ENCODE measurements around the gene ZBED2. TPM values are rescaled to one million over a fixed set of nuclear protein-coding genes. Genes with fewer than 3 reads are reported as not detected.

ZBED2 gene
- total RNA-seq, 1 experiment from 2014 or later: 0.07 TPM

DNA sequence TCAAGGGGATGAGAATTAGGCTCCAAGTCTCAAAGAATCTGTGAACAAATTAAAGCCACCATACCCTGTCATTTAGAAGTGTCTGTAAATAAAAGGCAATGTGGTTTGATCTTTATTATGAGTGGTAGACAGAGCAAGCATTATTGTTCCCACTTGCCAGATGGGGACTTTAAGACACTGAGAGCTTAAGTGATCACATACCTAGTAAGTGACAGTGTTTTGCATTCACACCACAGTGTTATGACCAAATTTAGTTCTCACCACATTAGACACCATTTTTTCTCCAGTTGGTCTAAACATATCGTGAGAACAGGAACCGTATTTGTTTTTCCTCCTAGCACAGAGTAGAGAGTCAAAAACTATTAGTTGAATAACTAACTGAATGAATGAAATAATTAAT, 13.2 kb upstream of the ZBED2 start:
- no peaks in the 10 kb centered on the region; the same call in 1 of the 2 replicates for H3K27me3 Mint-ChIP-seq (ENCODE audit: low read depth)
- H3K4me1 Mint-ChIP-seq: no peaks in the 10 kb centered on the region
- DNase-seq (ENCODE audit: low spot score) (no peak), ATAC-seq (no peak)
- H3K36me3 Mint-ChIP-seq: no peaks in the 10 kb centered on the region
- peaks cover 9% of the 10 kb centered on the region for H3K9me3 Mint-ChIP-seq
- no peak overlapping the region for H3K4me3 Mint-ChIP-seq
- H3K27ac Mint-ChIP-seq: no peak overlapping the region
- TF ChIP-seq ZNF138 (CRISPR knock-in tag; conservative IDR thresholded peaks at IDR 0.05): no peak
- TF ChIP-seq RORB (CRISPR knock-in tag; IDR thresholded peaks at IDR 0.05): no peak
- TF ChIP-seq GRHL2 (CRISPR knock-in tag; IDR thresholded peaks at IDR 0.05; ENCODE audit: insufficient replicate concordance, severe bottlenecking): no peak
- POLR2A ChIA-PET: no interaction called here
- CTCF ChIA-PET: no interaction called here

DNA sequence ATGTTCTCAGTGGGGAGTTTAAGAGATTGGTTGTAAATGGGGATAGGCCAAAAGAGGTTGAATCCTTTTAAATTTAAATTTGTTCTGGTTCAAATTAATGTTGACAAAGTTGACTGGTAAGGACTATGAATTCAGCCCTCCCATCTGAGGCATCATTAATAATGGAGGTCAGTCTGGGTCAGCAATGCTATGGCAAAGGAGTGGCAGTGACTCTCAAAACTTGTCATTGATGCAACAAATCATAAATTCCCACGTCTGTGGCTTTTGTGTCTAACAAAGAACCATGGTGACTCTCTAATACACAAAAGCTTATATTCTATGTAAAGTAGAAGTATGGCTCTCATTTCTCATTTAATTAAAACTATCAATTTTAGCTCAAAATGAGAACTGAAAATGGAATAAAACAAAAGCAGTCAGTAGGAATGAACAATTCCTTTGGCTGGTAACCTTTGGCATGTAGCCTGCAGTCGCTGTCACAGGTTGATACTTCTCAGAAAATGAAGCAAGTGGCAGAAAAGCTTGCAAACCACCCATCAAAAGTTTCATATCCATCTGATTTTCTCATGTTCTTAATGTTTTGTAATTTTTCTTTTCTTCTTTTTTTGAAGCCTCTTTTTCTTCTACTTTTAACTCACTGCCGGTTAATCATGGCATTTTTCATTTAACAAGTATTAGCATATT, 12.2 kb upstream of the ZBED2 start:
- TF ChIP-seq, protein P1, sequence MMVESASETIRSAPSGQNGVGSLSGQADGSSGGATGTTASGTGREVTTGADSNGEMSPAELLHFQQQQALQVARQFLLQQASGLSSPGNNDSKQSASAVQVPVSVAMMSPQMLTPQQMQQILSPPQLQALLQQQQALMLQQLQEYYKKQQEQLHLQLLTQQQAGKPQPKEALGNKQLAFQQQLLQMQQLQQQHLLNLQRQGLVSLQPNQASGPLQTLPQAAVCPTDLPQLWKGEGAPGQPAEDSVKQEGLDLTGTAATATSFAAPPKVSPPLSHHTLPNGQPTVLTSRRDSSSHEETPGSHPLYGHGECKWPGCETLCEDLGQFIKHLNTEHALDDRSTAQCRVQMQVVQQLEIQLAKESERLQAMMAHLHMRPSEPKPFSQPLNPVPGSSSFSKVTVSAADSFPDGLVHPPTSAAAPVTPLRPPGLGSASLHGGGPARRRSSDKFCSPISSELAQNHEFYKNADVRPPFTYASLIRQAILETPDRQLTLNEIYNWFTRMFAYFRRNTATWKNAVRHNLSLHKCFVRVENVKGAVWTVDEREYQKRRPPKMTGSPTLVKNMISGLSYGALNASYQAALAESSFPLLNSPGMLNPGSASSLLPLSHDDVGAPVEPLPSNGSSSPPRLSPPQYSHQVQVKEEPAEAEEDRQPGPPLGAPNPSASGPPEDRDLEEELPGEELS (CRISPR knock-in tag; IDR thresholded peaks at IDR 0.05): no peak
- TF ChIP-seq, protein P2, sequence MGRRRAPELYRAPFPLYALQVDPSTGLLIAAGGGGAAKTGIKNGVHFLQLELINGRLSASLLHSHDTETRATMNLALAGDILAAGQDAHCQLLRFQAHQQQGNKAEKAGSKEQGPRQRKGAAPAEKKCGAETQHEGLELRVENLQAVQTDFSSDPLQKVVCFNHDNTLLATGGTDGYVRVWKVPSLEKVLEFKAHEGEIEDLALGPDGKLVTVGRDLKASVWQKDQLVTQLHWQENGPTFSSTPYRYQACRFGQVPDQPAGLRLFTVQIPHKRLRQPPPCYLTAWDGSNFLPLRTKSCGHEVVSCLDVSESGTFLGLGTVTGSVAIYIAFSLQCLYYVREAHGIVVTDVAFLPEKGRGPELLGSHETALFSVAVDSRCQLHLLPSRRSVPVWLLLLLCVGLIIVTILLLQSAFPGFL (CRISPR knock-in tag; IDR thresholded peaks at IDR 0.05; ENCODE audit: borderline replicate concordance): no peak
- TF ChIP-seq, protein P3, sequence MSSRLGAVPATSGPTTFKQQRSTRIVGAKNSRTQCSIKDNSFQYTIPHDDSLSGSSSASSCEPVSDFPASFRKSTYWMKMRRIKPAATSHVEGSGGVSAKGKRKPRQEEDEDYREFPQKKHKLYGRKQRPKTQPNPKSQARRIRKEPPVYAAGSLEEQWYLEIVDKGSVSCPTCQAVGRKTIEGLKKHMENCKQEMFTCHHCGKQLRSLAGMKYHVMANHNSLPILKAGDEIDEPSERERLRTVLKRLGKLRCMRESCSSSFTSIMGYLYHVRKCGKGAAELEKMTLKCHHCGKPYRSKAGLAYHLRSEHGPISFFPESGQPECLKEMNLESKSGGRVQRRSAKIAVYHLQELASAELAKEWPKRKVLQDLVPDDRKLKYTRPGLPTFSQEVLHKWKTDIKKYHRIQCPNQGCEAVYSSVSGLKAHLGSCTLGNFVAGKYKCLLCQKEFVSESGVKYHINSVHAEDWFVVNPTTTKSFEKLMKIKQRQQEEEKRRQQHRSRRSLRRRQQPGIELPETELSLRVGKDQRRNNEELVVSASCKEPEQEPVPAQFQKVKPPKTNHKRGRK (CRISPR knock-in tag; IDR thresholded peaks at IDR 0.05; ENCODE audit: borderline replicate concordance): no peak
- TF ChIP-seq, protein P4, sequence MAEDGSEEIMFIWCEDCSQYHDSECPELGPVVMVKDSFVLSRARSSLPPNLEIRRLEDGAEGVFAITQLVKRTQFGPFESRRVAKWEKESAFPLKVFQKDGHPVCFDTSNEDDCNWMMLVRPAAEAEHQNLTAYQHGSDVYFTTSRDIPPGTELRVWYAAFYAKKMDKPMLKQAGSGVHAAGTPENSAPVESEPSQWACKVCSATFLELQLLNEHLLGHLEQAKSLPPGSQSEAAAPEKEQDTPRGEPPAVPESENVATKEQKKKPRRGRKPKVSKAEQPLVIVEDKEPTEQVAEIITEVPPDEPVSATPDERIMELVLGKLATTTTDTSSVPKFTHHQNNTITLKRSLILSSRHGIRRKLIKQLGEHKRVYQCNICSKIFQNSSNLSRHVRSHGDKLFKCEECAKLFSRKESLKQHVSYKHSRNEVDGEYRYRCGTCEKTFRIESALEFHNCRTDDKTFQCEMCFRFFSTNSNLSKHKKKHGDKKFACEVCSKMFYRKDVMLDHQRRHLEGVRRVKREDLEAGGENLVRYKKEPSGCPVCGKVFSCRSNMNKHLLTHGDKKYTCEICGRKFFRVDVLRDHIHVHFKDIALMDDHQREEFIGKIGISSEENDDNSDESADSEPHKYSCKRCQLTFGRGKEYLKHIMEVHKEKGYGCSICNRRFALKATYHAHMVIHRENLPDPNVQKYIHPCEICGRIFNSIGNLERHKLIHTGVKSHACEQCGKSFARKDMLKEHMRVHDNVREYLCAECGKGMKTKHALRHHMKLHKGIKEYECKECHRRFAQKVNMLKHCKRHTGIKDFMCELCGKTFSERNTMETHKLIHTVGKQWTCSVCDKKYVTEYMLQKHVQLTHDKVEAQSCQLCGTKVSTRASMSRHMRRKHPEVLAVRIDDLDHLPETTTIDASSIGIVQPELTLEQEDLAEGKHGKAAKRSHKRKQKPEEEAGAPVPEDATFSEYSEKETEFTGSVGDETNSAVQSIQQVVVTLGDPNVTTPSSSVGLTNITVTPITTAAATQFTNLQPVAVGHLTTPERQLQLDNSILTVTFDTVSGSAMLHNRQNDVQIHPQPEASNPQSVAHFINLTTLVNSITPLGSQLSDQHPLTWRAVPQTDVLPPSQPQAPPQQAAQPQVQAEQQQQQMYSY (CRISPR knock-in tag; IDR thresholded peaks at IDR 0.05): no peak
- ATAC-seq (no peak), DNase-seq (ENCODE audit: low spot score) (no peak)
- CTCF ChIA-PET: interaction anchor here (0.6 kb wide), 1 partner anchor 17 kb away, joined by 3 read pairs; no protein-coding TSS in a partner anchor
- Mint-ChIP-seq H3K4me1 (no peaks in the 10 kb centered on the region), H3K27ac (no peak overlapping the region), H3K27me3 (ENCODE audit: low read depth) (no peaks in the 10 kb centered on the region; the same call in 1 of the 2 replicates), H3K9me3 (peaks cover 9% of the 10 kb centered on the region), H3K36me3 (no peaks in the 10 kb centered on the region), H3K4me3 (no peak overlapping the region)
- POLR2A ChIA-PET: no interaction called here

DNA sequence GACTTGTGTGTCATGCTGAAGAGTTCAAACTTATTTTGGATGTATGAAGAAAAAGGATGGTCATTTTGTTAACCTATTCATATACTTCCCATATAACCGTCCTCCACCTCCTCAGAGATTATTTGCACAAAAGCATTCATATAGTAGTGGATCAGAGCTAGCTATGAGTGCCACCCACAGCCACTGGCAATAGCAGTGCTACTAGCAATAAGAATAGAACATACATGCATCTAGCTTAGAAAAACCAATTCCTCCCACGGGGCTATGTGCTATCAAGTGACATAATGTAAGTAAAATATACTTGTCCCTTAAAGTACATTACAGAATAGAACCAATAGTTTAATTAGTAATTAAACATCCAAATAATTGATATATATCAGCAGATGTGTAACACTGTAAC, 10.3 kb upstream of the ZBED2 start:
- DNase-seq (ENCODE audit: low spot score) (no peak), ATAC-seq (no peak)
- Mint-ChIP-seq H3K4me1 (no peaks in the 10 kb centered on the region), H3K4me3 (no peak overlapping the region), H3K36me3 (no peaks in the 10 kb centered on the region), H3K9me3 (peaks cover 9% of the 10 kb centered on the region), H3K27ac (no peak overlapping the region), H3K27me3 (ENCODE audit: low read depth) (no peaks in the 10 kb centered on the region)
- POLR2A ChIA-PET: no interaction called here
- CTCF ChIA-PET: no interaction called here
- TF ChIP-seq ATF1 (CRISPR knock-in tag; IDR thresholded peaks at IDR 0.05): no peak
- TF ChIP-seq, protein P5, sequence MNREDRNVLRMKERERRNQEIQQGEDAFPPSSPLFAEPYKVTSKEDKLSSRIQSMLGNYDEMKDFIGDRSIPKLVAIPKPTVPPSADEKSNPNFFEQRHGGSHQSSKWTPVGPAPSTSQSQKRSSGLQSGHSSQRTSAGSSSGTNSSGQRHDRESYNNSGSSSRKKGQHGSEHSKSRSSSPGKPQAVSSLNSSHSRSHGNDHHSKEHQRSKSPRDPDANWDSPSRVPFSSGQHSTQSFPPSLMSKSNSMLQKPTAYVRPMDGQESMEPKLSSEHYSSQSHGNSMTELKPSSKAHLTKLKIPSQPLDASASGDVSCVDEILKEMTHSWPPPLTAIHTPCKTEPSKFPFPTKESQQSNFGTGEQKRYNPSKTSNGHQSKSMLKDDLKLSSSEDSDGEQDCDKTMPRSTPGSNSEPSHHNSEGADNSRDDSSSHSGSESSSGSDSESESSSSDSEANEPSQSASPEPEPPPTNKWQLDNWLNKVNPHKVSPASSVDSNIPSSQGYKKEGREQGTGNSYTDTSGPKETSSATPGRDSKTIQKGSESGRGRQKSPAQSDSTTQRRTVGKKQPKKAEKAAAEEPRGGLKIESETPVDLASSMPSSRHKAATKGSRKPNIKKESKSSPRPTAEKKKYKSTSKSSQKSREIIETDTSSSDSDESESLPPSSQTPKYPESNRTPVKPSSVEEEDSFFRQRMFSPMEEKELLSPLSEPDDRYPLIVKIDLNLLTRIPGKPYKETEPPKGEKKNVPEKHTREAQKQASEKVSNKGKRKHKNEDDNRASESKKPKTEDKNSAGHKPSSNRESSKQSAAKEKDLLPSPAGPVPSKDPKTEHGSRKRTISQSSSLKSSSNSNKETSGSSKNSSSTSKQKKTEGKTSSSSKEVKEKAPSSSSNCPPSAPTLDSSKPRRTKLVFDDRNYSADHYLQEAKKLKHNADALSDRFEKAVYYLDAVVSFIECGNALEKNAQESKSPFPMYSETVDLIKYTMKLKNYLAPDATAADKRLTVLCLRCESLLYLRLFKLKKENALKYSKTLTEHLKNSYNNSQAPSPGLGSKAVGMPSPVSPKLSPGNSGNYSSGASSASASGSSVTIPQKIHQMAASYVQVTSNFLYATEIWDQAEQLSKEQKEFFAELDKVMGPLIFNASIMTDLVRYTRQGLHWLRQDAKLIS (CRISPR knock-in tag; IDR thresholded peaks at IDR 0.05; ENCODE audit: borderline replicate concordance): no peak
- no peak for TF ChIP-seq JAZF1 (CRISPR knock-in tag; IDR thresholded peaks at IDR 0.05)
- TF ChIP-seq GTF2I (CRISPR knock-in tag; conservative IDR thresholded peaks at IDR 0.05): no peak
- TF ChIP-seq, protein P6, sequence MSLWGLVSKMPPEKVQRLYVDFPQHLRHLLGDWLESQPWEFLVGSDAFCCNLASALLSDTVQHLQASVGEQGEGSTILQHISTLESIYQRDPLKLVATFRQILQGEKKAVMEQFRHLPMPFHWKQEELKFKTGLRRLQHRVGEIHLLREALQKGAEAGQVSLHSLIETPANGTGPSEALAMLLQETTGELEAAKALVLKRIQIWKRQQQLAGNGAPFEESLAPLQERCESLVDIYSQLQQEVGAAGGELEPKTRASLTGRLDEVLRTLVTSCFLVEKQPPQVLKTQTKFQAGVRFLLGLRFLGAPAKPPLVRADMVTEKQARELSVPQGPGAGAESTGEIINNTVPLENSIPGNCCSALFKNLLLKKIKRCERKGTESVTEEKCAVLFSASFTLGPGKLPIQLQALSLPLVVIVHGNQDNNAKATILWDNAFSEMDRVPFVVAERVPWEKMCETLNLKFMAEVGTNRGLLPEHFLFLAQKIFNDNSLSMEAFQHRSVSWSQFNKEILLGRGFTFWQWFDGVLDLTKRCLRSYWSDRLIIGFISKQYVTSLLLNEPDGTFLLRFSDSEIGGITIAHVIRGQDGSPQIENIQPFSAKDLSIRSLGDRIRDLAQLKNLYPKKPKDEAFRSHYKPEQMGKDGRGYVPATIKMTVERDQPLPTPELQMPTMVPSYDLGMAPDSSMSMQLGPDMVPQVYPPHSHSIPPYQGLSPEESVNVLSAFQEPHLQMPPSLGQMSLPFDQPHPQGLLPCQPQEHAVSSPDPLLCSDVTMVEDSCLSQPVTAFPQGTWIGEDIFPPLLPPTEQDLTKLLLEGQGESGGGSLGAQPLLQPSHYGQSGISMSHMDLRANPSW (CRISPR knock-in tag; conservative IDR thresholded peaks at IDR 0.05; ENCODE audit: low read depth): no peak
- TF ChIP-seq, protein P7, sequence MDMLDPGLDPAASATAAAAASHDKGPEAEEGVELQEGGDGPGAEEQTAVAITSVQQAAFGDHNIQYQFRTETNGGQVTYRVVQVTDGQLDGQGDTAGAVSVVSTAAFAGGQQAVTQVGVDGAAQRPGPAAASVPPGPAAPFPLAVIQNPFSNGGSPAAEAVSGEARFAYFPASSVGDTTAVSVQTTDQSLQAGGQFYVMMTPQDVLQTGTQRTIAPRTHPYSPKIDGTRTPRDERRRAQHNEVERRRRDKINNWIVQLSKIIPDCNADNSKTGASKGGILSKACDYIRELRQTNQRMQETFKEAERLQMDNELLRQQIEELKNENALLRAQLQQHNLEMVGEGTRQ (CRISPR knock-in tag; IDR thresholded peaks at IDR 0.05): no peak
- no peak for TF ChIP-seq CREB1 (CRISPR knock-in tag; IDR thresholded peaks at IDR 0.05)

All from WTC11 (cell line).